GM10248 (cell line): Measurements from ENCODE around the gene CDK15.

Experiments used
- CTCF ChIA-PET: fragments of 300-600 bp; sonication (Branson Sonifier 250); formaldehyde crosslinking; extraction: SDS; loops from one replicate; lab custom pipeline; 2021; ENCODE audit warnings: antibody characterized with exemption; lab: Yijun Ruan, JAX
- POLR2A ChIA-PET: fragments of 350-650 bp; sonication (Branson Sonifier 250); formaldehyde crosslinking; extraction: SDS; loops from one replicate; lab custom pipeline; 2020; ENCODE audit warnings: antibody characterized with exemption; lab: Yijun Ruan, JAX
- DNase-seq: peaks from one replicate; pipeline ENCODE4 v3.0.0; 2012; ENCODE audit errors: extremely low spot score
- TF ChIP-seq, protein P1 (sequence below): IDR thresholded peaks from 2 replicates; pipeline ENCODE4 v1.5.1; 2012; ENCODE audit warnings: mild to moderate bottlenecking, low read depth; ENCODE audit errors: extremely low read depth, missing control alignments, control extremely low read depth

CDK15 gene

GRCh38 chr2:201880579-201880978 is 74.2 kb downstream of the CDK15 start:
- ChIA-PET CTCF (interaction anchor here (3.5 kb wide), 1 partner anchor 20 kb away, joined by 15 read pairs; no protein-coding TSS in a partner anchor), POLR2A (no interaction called here)
- no peak for DNase-seq
- TF ChIP-seq, protein P1, sequence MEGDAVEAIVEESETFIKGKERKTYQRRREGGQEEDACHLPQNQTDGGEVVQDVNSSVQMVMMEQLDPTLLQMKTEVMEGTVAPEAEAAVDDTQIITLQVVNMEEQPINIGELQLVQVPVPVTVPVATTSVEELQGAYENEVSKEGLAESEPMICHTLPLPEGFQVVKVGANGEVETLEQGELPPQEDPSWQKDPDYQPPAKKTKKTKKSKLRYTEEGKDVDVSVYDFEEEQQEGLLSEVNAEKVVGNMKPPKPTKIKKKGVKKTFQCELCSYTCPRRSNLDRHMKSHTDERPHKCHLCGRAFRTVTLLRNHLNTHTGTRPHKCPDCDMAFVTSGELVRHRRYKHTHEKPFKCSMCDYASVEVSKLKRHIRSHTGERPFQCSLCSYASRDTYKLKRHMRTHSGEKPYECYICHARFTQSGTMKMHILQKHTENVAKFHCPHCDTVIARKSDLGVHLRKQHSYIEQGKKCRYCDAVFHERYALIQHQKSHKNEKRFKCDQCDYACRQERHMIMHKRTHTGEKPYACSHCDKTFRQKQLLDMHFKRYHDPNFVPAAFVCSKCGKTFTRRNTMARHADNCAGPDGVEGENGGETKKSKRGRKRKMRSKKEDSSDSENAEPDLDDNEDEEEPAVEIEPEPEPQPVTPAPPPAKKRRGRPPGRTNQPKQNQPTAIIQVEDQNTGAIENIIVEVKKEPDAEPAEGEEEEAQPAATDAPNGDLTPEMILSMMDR = no peak

- no peak for DNase-seq
- ChIA-PET CTCF (interaction anchor here (3.5 kb wide), 1 partner anchor 21 kb away, joined by 15 read pairs; no protein-coding TSS in a partner anchor), POLR2A (no interaction called here)
- TF ChIP-seq, protein P1 = no peak
Observed at GRCh38 chr2:201880993-201881611, 74.8 kb downstream of the CDK15 start.

DNA sequence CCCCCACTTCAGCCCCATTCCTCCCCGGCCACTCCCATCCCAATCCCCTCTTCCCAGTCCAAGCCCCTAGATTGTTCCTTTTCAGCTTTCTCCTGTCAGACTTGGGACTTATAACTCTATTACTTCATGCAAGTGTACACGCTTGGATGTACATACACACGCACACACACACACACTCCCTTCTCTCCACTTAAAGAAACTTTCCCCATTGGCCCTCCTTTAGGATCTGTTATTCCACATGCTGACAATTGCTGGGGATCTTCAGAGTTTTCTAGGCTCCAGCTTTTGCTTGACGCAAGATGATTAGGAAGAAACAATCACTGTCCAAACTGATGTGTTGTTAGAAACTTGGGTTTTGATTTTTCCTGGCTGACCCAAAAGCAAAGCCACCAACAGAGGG is 75.4 kb downstream of the CDK15 start:
- ChIA-PET CTCF (interaction anchor here (3.5 kb wide), 1 partner anchor 22 kb away, joined by 15 read pairs; no protein-coding TSS in a partner anchor), POLR2A (no interaction called here)
- DNase-seq = no peak
- TF ChIP-seq, protein P1 = no peak

- DNase-seq = no peak
- CTCF ChIA-PET = interaction anchor here (3.5 kb wide), 1 partner anchor 22 kb away, joined by 15 read pairs; no protein-coding TSS in a partner anchor
- TF ChIP-seq, protein P1 = no peak
- POLR2A ChIA-PET = no interaction called here
Observed at GRCh38 chr2:201882353-201883090, 76.2 kb downstream of the CDK15 start.

- ChIA-PET CTCF (interaction anchor here (3.5 kb wide), 1 partner anchor 24 kb away, joined by 15 read pairs; no protein-coding TSS in a partner anchor), POLR2A (no interaction called here)
- no peak for DNase-seq
- TF ChIP-seq, protein P1 = no peak
Observed at GRCh38 chr2:201883606-201884369, 77.5 kb downstream of the CDK15 start.

- TF ChIP-seq, protein P1 = no peak
- POLR2A ChIA-PET = no interaction called here
- DNase-seq = no peak
- CTCF ChIA-PET = interaction anchor here (1.0 to 2.2 kb wide), 3 partner anchors 11 to 27 kb away, joined by 3 to 8 read pairs (median 3); no protein-coding TSS in a partner anchor
Observed at GRCh38 chr2:201886504-201886903, 80.2 kb downstream of the CDK15 start.
